OCI-LY3 (cell line): ENCODE data around the gene SHISA6.

Source experiments
- H2AFZ ChIP-seq: fragments of 200-600, 300-600 bp; shearing (Covaris generic); 2 replicates; pipeline ENCODE4 v1.6.0; 2014; ENCODE audit warnings: antibody characterized with exemption, low read depth, low read length
- H3K27ac ChIP-seq: fragments of 200-600, 300-600 bp; sonication (generic); 2 replicates; pipeline ENCODE4 v1.5.1; 2014; ENCODE audit warnings: mild to moderate bottlenecking, low read length, moderate library complexity, mixed read lengths
- H3K27me3 ChIP-seq: fragments of 200-600, 300-600 bp; sonication (generic); 2 replicates; pipeline ENCODE4 v1.6.1; 2014; ENCODE audit warnings: low read depth, low read length, mixed read lengths
- H3K36me3 ChIP-seq: fragments of 200-600, 300-600 bp; sonication (generic); replicated peaks from 2 replicates; pipeline ENCODE3; 2014; ENCODE audit warnings: low read depth, low read length, mixed read lengths
- H3K4me1 ChIP-seq: fragments of 300-600, 200-600 bp; sonication (generic); 2 replicates; pipeline ENCODE4 v1.6.1; 2014; ENCODE audit warnings: low read length, mixed read lengths
- H3K4me2 ChIP-seq: fragments of 200-600, 300-600 bp; sonication (generic); 2 replicates; pipeline ENCODE4 v1.6.1; 2014; ENCODE audit warnings: low read length, mixed read lengths
- H3K4me3 ChIP-seq: fragments of 300-600, 200-600 bp; sonication (generic); 2 replicates; pipeline ENCODE4 v1.5.1; 2014; ENCODE audit warnings: antibody characterized with exemption, mild to moderate bottlenecking, low read length, moderate library complexity
- H3K79me2 ChIP-seq: fragments of 300-600, 200-600 bp; shearing (Covaris generic); 2 replicates; pipeline ENCODE4 v1.6.1; 2014; ENCODE audit warnings: mild to moderate bottlenecking, low read length, mixed read lengths
- H3K9ac ChIP-seq: fragments of 300-600, 200-600 bp; shearing (Covaris generic); 2 replicates; pipeline ENCODE4 v1.6.0; 2014; ENCODE audit warnings: mild to moderate bottlenecking, low read length, moderate library complexity
- H3K9me3 ChIP-seq: fragments of 200-600, 300-600 bp; shearing (Covaris generic); 2 replicates; pipeline ENCODE4 v1.6.1; 2014; ENCODE audit warnings: low read length, mixed read lengths; ENCODE audit not compliant: insufficient read depth
- H4K20me1 ChIP-seq: fragments of 200-600, 300-600 bp; sonication (generic); 2 replicates; pipeline ENCODE4 v1.6.1; 2016; ENCODE audit warnings: low read length, mixed read lengths; ENCODE audit not compliant: insufficient read depth
- CTCF ChIP-seq: fragments of 200-600, 300-600 bp; sonication (generic); IDR thresholded peaks from 2 replicates; pipeline ENCODE4 v1.5.1; 2014; ENCODE audit warnings: antibody characterized with exemption, low read length, low read depth
- EZH2phosphoT487 ChIP-seq: fragments of 200-600 bp; shearing (Covaris generic); IDR thresholded peaks from 2 replicates; pipeline ENCODE4 v1.6.1; 2018; ENCODE audit warnings: antibody characterized with exemption, mixed run types, low read depth

SHISA6 gene

GRCh38 chr17:11302401-11303186 lies 61.6 kb downstream of the SHISA6 start:
- no peak overlapping the region for H3K9ac ChIP-seq
- no peaks in the 10 kb centered on the region for H3K79me2 ChIP-seq
- no peaks in the 10 kb centered on the region for H3K9me3 ChIP-seq
- no peak for TF ChIP-seq CTCF
- TF ChIP-seq EZH2phosphoT487, result no peak
- H3K4me1 ChIP-seq, result no peaks in the 10 kb centered on the region
- no peaks in the 10 kb centered on the region for H3K36me3 ChIP-seq
- H3K27ac ChIP-seq, result no peak overlapping the region
- no peaks in the 10 kb centered on the region for H4K20me1 ChIP-seq
- no peak overlapping the region for H3K4me3 ChIP-seq
- no peak overlapping the region for H3K4me2 ChIP-seq
- H2AFZ ChIP-seq, result no peak overlapping the region
- H3K27me3 ChIP-seq, result no peaks in the 10 kb centered on the region

- Histone ChIP-seq H4K20me1 (no peaks in the 10 kb centered on the region), H3K27ac (no peak overlapping the region), H3K27me3 (no peaks in the 10 kb centered on the region), H3K4me2 (no peak overlapping the region), H3K9me3 (no peaks in the 10 kb centered on the region), H3K4me1 (no peaks in the 10 kb centered on the region), H2AFZ (no peak overlapping the region), H3K9ac (no peak overlapping the region), H3K79me2 (no peaks in the 10 kb centered on the region), H3K4me3 (no peak overlapping the region), H3K36me3 (no peaks in the 10 kb centered on the region)
- no peak for TF ChIP-seq CTCF
These were observed 62.9 kb downstream of the SHISA6 start for GRCh38 chr17:11303773-11304394.

- Histone ChIP-seq H3K27me3 (no peaks in the 10 kb centered on the region), H3K4me2 (no peak overlapping the region), H3K79me2 (no peaks in the 10 kb centered on the region), H3K36me3 (no peaks in the 10 kb centered on the region), H3K9me3 (no peaks in the 10 kb centered on the region), H4K20me1 (no peaks in the 10 kb centered on the region), H3K4me3 (no peak overlapping the region), H3K4me1 (no peaks in the 10 kb centered on the region), H3K27ac (no peak overlapping the region), H3K9ac (no peak overlapping the region), H2AFZ (no peak overlapping the region)
- TF ChIP-seq EZH2phosphoT487, result no peak
- no peak for TF ChIP-seq CTCF
These were observed 63.6 kb downstream of the SHISA6 start for GRCh38 chr17:11304568-11304967.

GRCh38 chr17:11305524-11305923 lies 64.5 kb downstream of the SHISA6 start:
- H2AFZ ChIP-seq, result no peak overlapping the region
- no peaks in the 10 kb centered on the region for H3K4me1 ChIP-seq
- H4K20me1 ChIP-seq, result no peaks in the 10 kb centered on the region
- H3K27me3 ChIP-seq, result no peaks in the 10 kb centered on the region
- no peaks in the 10 kb centered on the region for H3K36me3 ChIP-seq
- TF ChIP-seq CTCF (no peak), EZH2phosphoT487 (no peak)
- H3K27ac ChIP-seq, result no peak overlapping the region
- no peaks in the 10 kb centered on the region for H3K9me3 ChIP-seq
- no peak overlapping the region for H3K4me2 ChIP-seq
- H3K9ac ChIP-seq, result no peak overlapping the region
- H3K4me3 ChIP-seq, result no peak overlapping the region
- H3K79me2 ChIP-seq, result no peaks in the 10 kb centered on the region
